GM08714 (cell line): ENCODE results near the gene GAS7.
"Not testable (repeated sequence)": the region's sequence is repeated elsewhere in the genome, so short reads cannot be mapped to it uniquely, and the experiment has no call there.

Experiments used
- H3K4me3 ChIP-seq: fragments of 200-500 bp; sonication (Bioruptor generic); 2 replicates; pipeline ENCODE4 v1.5.1; 2014; ENCODE audit warnings: mild to moderate bottlenecking, low read length, inconsistent platforms
- ZNF274 ChIP-seq: IDR thresholded peaks from 2 replicates; pipeline ENCODE4 v1.6.1; 2012; ENCODE audit warnings: mild to moderate bottlenecking, low read depth, low read length

GAS7 gene

GRCh38 chr17:9928601-9929333 lies 269.6 kb downstream of the GAS7 start:
- no peak overlapping the region for H3K4me3 ChIP-seq
- TF ChIP-seq ZNF274 = no peak

DNA sequence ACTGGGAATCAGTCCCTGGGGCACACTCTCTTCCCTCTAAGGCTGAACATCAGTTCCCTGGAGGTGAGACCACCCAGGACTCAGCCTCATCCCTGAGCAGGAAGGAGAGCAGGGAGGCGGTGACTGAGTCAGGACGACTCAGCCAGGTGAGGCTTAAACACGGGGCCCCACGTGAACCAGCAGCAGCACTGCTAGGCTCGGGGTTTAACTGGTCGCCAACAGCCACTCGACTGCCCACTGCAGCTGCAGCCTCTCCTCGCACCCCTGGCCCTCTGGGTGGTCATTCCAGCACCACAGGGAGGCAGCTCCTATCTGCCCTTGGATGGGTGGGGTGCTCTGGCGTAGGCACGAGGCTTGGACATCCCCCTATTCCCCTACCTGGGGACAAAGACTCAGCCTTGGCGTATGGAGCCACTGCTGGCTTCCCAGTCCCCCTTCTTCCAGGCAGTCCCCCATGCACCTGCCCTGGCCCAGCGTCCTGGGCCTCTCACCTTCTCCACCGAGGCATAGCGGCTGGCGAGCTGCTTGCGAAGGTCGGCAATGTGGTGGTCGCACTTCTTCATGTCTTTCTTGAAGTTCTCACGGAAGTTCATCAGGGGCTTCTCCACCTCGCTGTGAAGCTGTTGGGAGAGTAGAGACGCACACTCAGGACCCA lies 272.1 kb downstream of the GAS7 start:
- no peak for TF ChIP-seq ZNF274
- no peak overlapping the region for H3K4me3 ChIP-seq

- H3K4me3 ChIP-seq = no peak overlapping the region
- TF ChIP-seq ZNF274 = no peak
These were observed 272.9 kb downstream of the GAS7 start for GRCh38 chr17:9925457-9925856.

DNA sequence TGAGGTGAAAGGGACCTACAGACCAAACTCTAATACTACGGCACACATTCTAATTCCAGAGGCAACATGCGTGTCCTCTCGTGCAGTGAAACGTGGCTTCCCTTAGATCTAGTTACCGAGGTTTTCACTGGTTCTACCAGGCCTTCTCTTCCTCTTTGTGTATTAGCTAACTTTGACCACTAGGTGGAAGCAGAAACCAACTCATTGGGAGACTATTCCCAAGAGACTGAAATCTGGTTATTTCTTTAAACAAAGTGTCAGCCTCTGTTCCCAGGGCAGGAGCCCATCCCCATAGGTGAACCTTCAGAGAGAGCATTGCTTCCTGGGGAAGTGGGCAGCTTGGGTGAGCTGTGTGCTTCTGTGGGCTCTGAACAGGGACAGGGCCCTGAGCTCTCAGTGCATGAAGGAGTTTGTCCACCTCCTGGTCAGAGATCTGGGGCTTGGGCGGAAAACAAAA lies 273.6 kb downstream of the GAS7 start:
- TF ChIP-seq ZNF274 = no peak
- no peak overlapping the region for H3K4me3 ChIP-seq

DNA sequence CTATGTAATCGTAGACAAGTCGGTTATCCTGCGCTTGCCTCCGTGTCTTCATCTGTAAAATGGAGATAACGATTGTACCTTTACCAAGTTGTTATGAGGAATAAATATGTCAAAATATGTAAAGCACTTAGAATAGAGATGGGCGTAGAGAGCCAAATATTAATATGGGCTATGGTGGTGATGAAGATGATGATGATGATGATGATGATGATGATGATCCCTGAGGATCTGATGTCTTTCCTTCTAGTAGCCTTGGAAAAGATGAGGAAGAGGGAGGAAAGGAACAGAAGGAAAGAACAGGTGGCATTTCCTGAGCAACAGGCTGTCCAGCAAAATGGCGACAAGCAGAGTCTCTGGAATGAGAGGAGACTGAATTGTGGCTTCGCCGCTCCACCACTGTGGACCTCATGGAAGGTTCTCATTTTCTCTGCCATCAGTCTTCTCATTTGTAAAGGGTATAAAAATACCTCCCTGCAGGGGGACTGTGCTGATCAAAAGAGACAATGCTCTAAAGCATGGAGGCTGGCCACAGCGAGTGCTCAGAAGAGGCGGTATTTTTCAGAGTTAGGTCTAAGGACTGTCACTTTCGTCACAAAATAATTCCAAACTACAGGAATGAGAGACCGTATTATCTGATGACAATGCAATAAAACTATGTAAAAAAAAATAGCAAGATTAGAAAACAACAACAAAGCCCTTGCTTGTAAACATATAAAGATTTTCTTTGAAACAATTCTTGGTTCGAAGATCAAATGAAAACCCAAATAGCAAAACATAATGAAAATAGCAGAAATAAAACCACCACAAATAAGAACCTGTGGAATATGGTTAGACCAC lies 276.2 kb downstream of the GAS7 start:
- TF ChIP-seq ZNF274 = no peak
- H3K4me3 ChIP-seq = no peak overlapping the region

DNA sequence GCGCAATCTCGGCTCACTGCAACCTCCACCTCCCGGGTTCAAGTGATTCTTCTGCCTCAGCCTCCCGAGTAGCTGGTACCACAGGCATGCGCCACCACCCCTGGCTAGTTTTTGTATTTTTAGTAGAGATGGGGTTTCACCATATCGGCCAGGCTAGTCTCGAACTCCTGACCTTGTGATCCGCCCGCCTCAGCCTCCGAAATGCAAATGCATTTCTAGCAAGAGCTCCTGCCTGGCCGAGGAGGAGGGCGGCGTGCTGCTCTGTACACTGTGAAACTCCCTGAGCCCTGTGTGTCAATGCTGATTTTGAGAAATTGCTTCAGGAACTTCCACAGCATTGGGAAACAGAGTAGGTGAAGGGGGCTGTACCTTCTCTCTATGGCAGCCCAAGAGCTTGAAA lies 277.2 kb downstream of the GAS7 start:
- H3K4me3 ChIP-seq = not testable (repeated sequence)

DNA sequence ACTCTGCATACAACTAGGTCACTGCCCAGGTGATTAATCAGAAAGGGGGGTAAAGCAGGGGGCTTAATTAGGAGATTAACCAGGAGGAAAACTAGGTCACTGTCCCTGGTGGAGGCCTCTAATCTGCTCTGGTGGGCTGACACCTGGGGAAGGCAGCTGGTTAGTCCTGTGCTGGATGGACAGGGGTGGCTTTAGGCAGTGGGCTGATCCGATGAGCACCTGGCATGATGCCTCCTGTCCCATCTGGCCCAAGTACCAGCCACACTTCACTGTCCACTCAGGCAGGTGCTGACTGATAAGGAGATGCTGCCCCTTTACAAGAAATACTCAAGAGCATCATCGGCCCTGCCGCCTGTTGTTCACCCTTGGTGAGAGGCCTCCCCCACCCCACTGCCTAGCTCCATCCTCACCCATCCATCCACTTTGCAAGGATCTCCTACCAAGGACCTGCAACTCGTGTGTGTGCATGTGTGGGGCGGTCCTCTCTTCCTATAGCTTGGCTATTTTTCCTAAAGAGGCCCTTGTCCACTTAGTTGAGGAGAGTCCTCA lies 279.5 kb downstream of the GAS7 start:
- H3K4me3 ChIP-seq = no peak overlapping the region
- TF ChIP-seq ZNF274 = no peak

GRCh38 chr17:9918352-9918751 lies 280.1 kb downstream of the GAS7 start:
- no peak overlapping the region for H3K4me3 ChIP-seq
- no peak for TF ChIP-seq ZNF274

- no peak overlapping the region for H3K4me3 ChIP-seq
- TF ChIP-seq ZNF274 = no peak
These were observed 280.6 kb downstream of the GAS7 start for GRCh38 chr17:9917801-9918200.

- TF ChIP-seq ZNF274 = no peak
- no peak overlapping the region for H3K4me3 ChIP-seq
These were observed 281.3 kb downstream of the GAS7 start for GRCh38 chr17:9917131-9917530.

- TF ChIP-seq ZNF274 = no peak
- no peak overlapping the region for H3K4me3 ChIP-seq
These were observed 282.3 kb downstream of the GAS7 start for GRCh38 chr17:9916108-9916507.

- no peak for TF ChIP-seq ZNF274
- H3K4me3 ChIP-seq = no peak overlapping the region
These were observed 284.9 kb downstream of the GAS7 start for GRCh38 chr17:9913476-9913875.

DNA sequence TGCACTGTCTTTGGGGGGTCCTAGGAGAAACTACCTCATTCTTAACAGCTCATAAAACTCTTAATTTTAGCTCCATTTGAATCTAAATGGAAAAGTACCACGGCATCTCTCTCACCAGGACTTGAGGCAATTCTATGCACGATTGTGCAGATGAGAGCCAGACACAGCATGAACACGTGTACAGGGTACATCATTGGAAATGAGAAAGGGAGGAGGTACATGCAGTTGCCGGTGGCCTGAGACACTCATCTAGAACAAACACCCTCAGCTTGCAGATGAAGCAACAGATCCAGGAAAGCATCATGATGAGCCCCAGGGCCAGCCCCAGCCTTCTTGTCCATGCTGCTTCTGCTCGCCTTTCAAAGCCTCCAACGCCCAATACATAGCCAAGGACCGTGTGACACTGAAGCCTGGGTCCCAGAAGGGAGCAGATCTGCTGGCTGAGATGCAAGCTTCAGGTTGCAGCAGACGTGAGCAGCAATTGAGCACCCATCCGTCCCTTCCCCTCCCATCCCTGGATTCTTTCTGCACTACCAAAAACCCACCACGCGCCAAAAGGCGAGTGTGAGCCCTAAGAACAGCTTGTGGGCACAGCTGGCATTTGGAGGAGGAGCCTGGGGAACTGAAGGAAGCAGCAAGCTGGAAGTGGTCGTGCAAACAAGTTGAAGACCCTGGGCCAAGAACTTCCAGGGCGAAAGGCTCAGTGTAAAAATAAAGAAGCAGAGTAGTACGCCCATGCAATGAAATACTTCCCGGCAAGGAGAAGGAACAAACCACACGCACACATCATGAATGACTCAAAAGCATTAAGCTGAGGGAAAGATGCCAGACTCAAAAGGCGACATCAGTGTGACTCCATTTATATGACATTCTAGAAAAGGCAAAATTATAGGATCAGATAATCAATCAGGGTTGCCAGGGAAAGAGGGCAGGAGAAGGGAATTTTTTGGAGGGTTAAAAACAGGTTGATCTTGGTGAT lies 286.0 kb downstream of the GAS7 start:
- H3K4me3 ChIP-seq = no peak overlapping the region
- TF ChIP-seq ZNF274 = no peak
